Thymus (tissue), 11 donors: ENCODE results near the gene PPM1L. TPM values are rescaled to one million over a fixed set of nuclear protein-coding genes. Genes with fewer than 3 reads are reported as not detected.

Experiments
- DNase-seq, 9 donors: peaks; one replicate each; pipeline ENCODE4 v3.0.0-alpha.2; 2013; ENCODE audit warnings: low spot score in 9 of 9, low read depth in 6 of 9, missing footprints in 1 of 9
- H3K27ac ChIP-seq, 2 donors: one replicate each; pipeline ENCODE4 v1.5.1; 2013; ENCODE audit warnings: control low read depth in 1 of 2, low read depth in 1 of 2, low read length in 1 of 2, mild to moderate bottlenecking in 1 of 2, moderate library complexity in 1 of 2
- H3K27me3 ChIP-seq, 2 donors: one replicate each; pipeline ENCODE4 v1.5.1; 2013; ENCODE audit warnings: low read length in 1 of 2; ENCODE audit not compliant: control insufficient read depth in 2 of 2, insufficient read depth in 1 of 2
- H3K36me3 ChIP-seq, 2 donors: one replicate each; pipeline ENCODE4 v1.5.1; 2013; ENCODE audit warnings: low read length in 1 of 2, mild to moderate bottlenecking in 1 of 2, moderate library complexity in 1 of 2; ENCODE audit not compliant: control insufficient read depth in 2 of 2, insufficient read depth in 2 of 2
- H3K4me1 ChIP-seq, 2 donors: one replicate each; pipeline ENCODE4 v1.5.1; 2013; ENCODE audit warnings: low read length in 2 of 2; ENCODE audit not compliant: control insufficient read depth in 2 of 2, insufficient read depth in 2 of 2
- H3K4me3 ChIP-seq, 2 donors: one replicate each; pipeline ENCODE4 v1.5.1; 2013; ENCODE audit warnings: low read length in 2 of 2, control low read depth in 1 of 2, mild to moderate bottlenecking in 1 of 2
- H3K9me3 ChIP-seq, 2 donors: one replicate each; pipeline ENCODE4 v1.5.1; 2013; ENCODE audit warnings: low read length in 1 of 2, mild to moderate bottlenecking in 1 of 2; ENCODE audit not compliant: control insufficient read depth in 2 of 2, insufficient read depth in 1 of 2
- WGBS: extraction: QIAGEN DNeasy Blood & Tissue Kit; methylation state at CpG from one replicate; pipeline ENCODE4 v1.1.7; 2013; 5-methylcytosine and 5-hydroxymethylcytosine counted together
- polyA plus RNA-seq: library from polyadenylated mRNA; stranded (reverse); fragments of 200-250 nt; gene quantifications from one replicate; pipeline ENCODE4 v1.2.3, GENCODE V29; 2013
- total RNA-seq: library from RNA; stranded (reverse); fragments of 120-200 nt; gene quantifications from one replicate; pipeline ENCODE4 v1.2.4, GENCODE V29; 2013
- donor health status: healthy.

The PPM1L gene
- total and polyA plus RNA-seq, 2 donors, result 3.3 to 4.7 TPM

- no peaks in the 10 kb centered on the region for H3K36me3 ChIP-seq
- H3K4me1 ChIP-seq, result no peaks in the 10 kb centered on the region
- H3K9me3 ChIP-seq, result no peaks in the 10 kb centered on the region
- no peak for DNase-seq
- H3K27me3 ChIP-seq, result no peaks in the 10 kb centered on the region
- no peak overlapping the region for H3K4me3 ChIP-seq
- no peak overlapping the region for H3K27ac ChIP-seq
- WGBS, result 92% methylated on average over 2 of the region's 2 CpGs
These were observed 71.0 kb downstream of the PPM1L start for GRCh38 chr3:160826991-160827390.

- WGBS, result 96% methylated on average over 1 of the region's 1 CpG
- Histone ChIP-seq H3K36me3 (no peaks in the 10 kb centered on the region), H3K4me1 (no peaks in the 10 kb centered on the region), H3K9me3 (no peaks in the 10 kb centered on the region), H3K27me3 (no peaks in the 10 kb centered on the region), H3K4me3 (no peak overlapping the region), H3K27ac (no peak overlapping the region)
- no peak for DNase-seq
These were observed 71.5 kb downstream of the PPM1L start for GRCh38 chr3:160827516-160827915.

- Histone ChIP-seq H3K27ac (no peak overlapping the region), H3K36me3 (no peaks in the 10 kb centered on the region), H3K4me3 (no peak overlapping the region), H3K9me3 (no peaks in the 10 kb centered on the region), H3K4me1 (no peaks in the 10 kb centered on the region), H3K27me3 (no peaks in the 10 kb centered on the region)
- no peak for DNase-seq
- 92% methylated on average over 3 of the region's 3 CpGs for WGBS
These were observed 72.8 kb downstream of the PPM1L start for GRCh38 chr3:160828880-160829279.

GRCh38 chr3:160829486-160830009, 73.5 kb downstream of the PPM1L start:
- no peak overlapping the region for H3K27ac ChIP-seq
- no peaks in the 10 kb centered on the region for H3K4me1 ChIP-seq
- H3K4me3 ChIP-seq, result no peak overlapping the region
- no peaks in the 10 kb centered on the region for H3K27me3 ChIP-seq
- DNase-seq, result no peak
- no peaks in the 10 kb centered on the region for H3K36me3 ChIP-seq
- H3K9me3 ChIP-seq, result no peaks in the 10 kb centered on the region
- 89% methylated on average over 3 of the region's 3 CpGs for WGBS

GRCh38 chr3:160830796-160831195, 74.8 kb downstream of the PPM1L start:
- Histone ChIP-seq H3K27ac (no peak overlapping the region), H3K4me1 (no peaks in the 10 kb centered on the region), H3K36me3 (no peaks in the 10 kb centered on the region), H3K4me3 (no peak overlapping the region), H3K9me3 (no peaks in the 10 kb centered on the region), H3K27me3 (no peaks in the 10 kb centered on the region)
- no peak for DNase-seq
- WGBS, result 99% methylated on average over 1 of the region's 1 CpG

GRCh38 chr3:160831401-160831800, 75.4 kb downstream of the PPM1L start:
- H3K27ac ChIP-seq, result no peak overlapping the region
- DNase-seq, result no peak
- no peaks in the 10 kb centered on the region for H3K36me3 ChIP-seq
- H3K4me1 ChIP-seq, result no peaks in the 10 kb centered on the region
- no peaks in the 10 kb centered on the region for H3K9me3 ChIP-seq
- WGBS, result 97% methylated on average over 3 of the region's 3 CpGs
- no peaks in the 10 kb centered on the region for H3K27me3 ChIP-seq
- H3K4me3 ChIP-seq, result no peak overlapping the region

GRCh38 chr3:160837394-160837980, 81.5 kb downstream of the PPM1L start:
- Histone ChIP-seq H3K9me3 (no peaks in the 10 kb centered on the region), H3K4me3 (no peak overlapping the region), H3K27me3 (no peaks in the 10 kb centered on the region), H3K27ac (no peak overlapping the region), H3K36me3 (no peaks in the 10 kb centered on the region), H3K4me1 (no peaks in the 10 kb centered on the region)
- 6% methylated on average over 3 of the region's 3 CpGs for WGBS
- peak in 1 of 9 donors; percentile 25 for DNase-seq

GRCh38 chr3:160840590-160840989, 84.6 kb downstream of the PPM1L start:
- 93% methylated on average over 2 of the region's 2 CpGs for WGBS
- Histone ChIP-seq H3K9me3 (no peaks in the 10 kb centered on the region), H3K4me1 (no peaks in the 10 kb centered on the region), H3K36me3 (no peaks in the 10 kb centered on the region), H3K27me3 (no peaks in the 10 kb centered on the region), H3K27ac (no peak overlapping the region), H3K4me3 (no peak overlapping the region)
- no peak for DNase-seq

GRCh38 chr3:160841455-160841854, 85.4 kb downstream of the PPM1L start:
- DNase-seq, result no peak
- Histone ChIP-seq H3K9me3 (no peaks in the 10 kb centered on the region), H3K27me3 (no peaks in the 10 kb centered on the region), H3K4me1 (no peaks in the 10 kb centered on the region), H3K4me3 (no peak overlapping the region), H3K36me3 (no peaks in the 10 kb centered on the region), H3K27ac (no peak overlapping the region)
- WGBS, result 97% methylated on average over 1 of the region's 1 CpG
